ENCODE results near the gene ZFP90. TPM values are rescaled to one million over a fixed set of nuclear protein-coding genes. Genes with fewer than 3 reads are reported as not detected.

Gene ZFP90
- total RNA-seq, 4 donors from 2014 or later, result 5.4 to 30.5 (median 10.6) TPM

Small RNA genes within 50 kb of the gene (small RNA-seq; reads per million reads assigned to genes)
- gene RNU4-36P, result 0 reads per million in 2 donors

Other genes with a start within 250 kb of the ZFP90 start
- gene SLC7A6OS, start 228.3 kb upstream of the ZFP90 start, total RNA-seq, result 10 to 100 TPM; 11.4 to 26.0 (median 18.3) TPM
- 100 to 1,000 TPM in 1 of 4 donors, 10 to 100 TPM in 3; 36.6 to 145 (median 65.0) TPM for gene PRMT7, start 228.3 kb upstream of the ZFP90 start, total RNA-seq
- 100 to 1,000 TPM in 3 of 4 donors, 10 to 100 TPM in 1; 19.0 to 353 (median 206) TPM for gene SMPD3, start 90.8 kb upstream of the ZFP90 start, total RNA-seq
- 1 to 10 TPM in 1 of 4 donors, under 1 TPM in 1, not detected in 2; 0.80 to 1.8 TPM for gene CDH3, start 106.0 kb downstream of the ZFP90 start, total RNA-seq
- 100 to 1,000 TPM in 3 of 4 donors, 10 to 100 TPM in 1; 56.9 to 612 (median 429) TPM for gene CDH1, start 198.0 kb downstream of the ZFP90 start, total RNA-seq